Measurements from ENCODE around the gene TFEC. TPM values are rescaled to one million over a fixed set of nuclear protein-coding genes. Genes with fewer than 3 reads are reported as not detected.
"Not testable (repeated sequence)": the region's sequence is repeated elsewhere in the genome, so short reads cannot be mapped to it uniquely, and the experiment has no call there.

The TFEC gene
- total RNA-seq, 1 experiment from 2014 or later: not detected

DNA sequence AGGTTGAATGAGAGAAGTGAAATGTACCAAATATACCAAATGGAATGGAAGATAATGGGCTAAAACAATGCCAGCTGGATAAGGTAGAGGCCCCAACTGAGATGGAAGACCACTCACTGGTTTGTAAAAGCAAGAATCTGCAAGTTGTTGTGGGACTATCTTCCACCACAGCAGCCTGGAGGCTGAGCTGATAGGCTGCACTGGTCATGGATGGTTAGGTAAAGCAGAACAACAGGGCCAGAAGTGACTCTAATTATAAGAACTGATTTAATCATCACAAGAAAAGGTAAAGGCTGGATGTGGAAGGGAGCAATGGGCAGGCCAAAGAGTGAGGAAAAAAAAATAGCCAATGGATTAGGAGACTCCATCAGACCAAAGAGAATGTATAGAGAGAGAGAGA, 11.8 kb downstream of the TFEC start:
- Histone ChIP-seq H3K4me1 (ENCODE audit: low read length) (no peaks in the 10 kb centered on the region), H3K9me2 (replicated peaks; ENCODE audit: insufficient read depth, low read length) (no peaks in the 10 kb centered on the region), H3K9me3 (ENCODE audit: low read length) (peaks cover 14% of the 10 kb centered on the region), H3K27me3 (ENCODE audit: low read length) (no peaks in the 10 kb centered on the region), H3K4me2 (ENCODE audit: low read depth, low read length, poor library complexity, severe bottlenecking) (no peak overlapping the region), H3K79me2 (ENCODE audit: low read length) (no peaks in the 10 kb centered on the region), H3K36me3 (ENCODE audit: insufficient read depth, low read length) (no peaks in the 10 kb centered on the region), H3K27ac (ENCODE audit: low read length) (no peak overlapping the region), H3K9ac (ENCODE audit: low read length) (no peak overlapping the region), H4K20me1 (ENCODE audit: insufficient read depth, low read depth, low read length) (no peaks in the 10 kb centered on the region), H2AFZ (ENCODE audit: low read length) (no peak overlapping the region), H3K4me3 (ENCODE audit: low read length) (no peak overlapping the region)
- DNase-seq: no peak

- H3K9me3 ChIP-seq (ENCODE audit: low read length): peaks cover 8% of the 10 kb centered on the region; the same call in 1 of the 2 replicates
- H3K36me3 ChIP-seq (ENCODE audit: insufficient read depth, low read length): no peaks in the 10 kb centered on the region
- H3K79me2 ChIP-seq (ENCODE audit: low read length): no peaks in the 10 kb centered on the region
- no peak overlapping the region for H3K4me2 ChIP-seq (ENCODE audit: low read depth, low read length, poor library complexity, severe bottlenecking)
- no peaks in the 10 kb centered on the region for H3K27me3 ChIP-seq (ENCODE audit: low read length)
- H3K4me3 ChIP-seq (ENCODE audit: low read length): no peak overlapping the region
- no peak overlapping the region for H2AFZ ChIP-seq (ENCODE audit: low read length)
- no peak overlapping the region for H3K9ac ChIP-seq (ENCODE audit: low read length)
- H3K27ac ChIP-seq (ENCODE audit: low read length): no peak overlapping the region
- no peaks in the 10 kb centered on the region for H4K20me1 ChIP-seq (ENCODE audit: insufficient read depth, low read depth, low read length)
- H3K4me1 ChIP-seq (ENCODE audit: low read length): no peaks in the 10 kb centered on the region
- no peak for DNase-seq
- no peaks in the 10 kb centered on the region for H3K9me2 ChIP-seq (replicated peaks; ENCODE audit: insufficient read depth, low read length)
Observed at GRCh38 chr7:116013675-116014074, 16.9 kb downstream of the TFEC start.

DNA sequence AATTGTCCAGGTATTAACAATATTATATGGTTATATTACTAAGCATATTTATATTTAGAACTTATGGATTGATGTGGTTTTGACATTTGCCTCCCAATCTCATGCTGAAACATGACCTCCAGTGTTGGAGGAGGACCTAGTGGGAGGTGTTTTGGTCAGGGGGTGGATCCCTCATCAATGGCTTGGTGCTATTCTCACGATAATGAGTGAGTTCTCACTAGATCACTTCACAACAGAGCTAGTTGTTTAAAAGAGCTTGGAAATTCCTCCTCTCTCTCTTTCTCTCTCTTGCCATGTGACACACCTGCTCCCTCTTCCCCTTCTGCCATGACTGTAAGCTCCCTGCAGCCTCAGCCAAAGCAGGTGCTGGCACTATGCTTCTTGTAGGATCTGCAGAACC, 19.0 kb downstream of the TFEC start:
- no peak overlapping the region for H2AFZ ChIP-seq (ENCODE audit: low read length)
- H3K27ac ChIP-seq (ENCODE audit: low read length): no peak overlapping the region
- H3K9ac ChIP-seq (ENCODE audit: low read length): no peak overlapping the region
- no peak for DNase-seq
- no peak overlapping the region for H3K4me2 ChIP-seq (ENCODE audit: low read depth, low read length, poor library complexity, severe bottlenecking)
- no peaks in the 10 kb centered on the region for H3K27me3 ChIP-seq (ENCODE audit: low read length)
- H3K4me3 ChIP-seq (ENCODE audit: low read length): no peak overlapping the region
- no peaks in the 10 kb centered on the region for H3K4me1 ChIP-seq (ENCODE audit: low read length)
- no peaks in the 10 kb centered on the region for H3K36me3 ChIP-seq (ENCODE audit: insufficient read depth, low read length)
- no peaks in the 10 kb centered on the region for H3K79me2 ChIP-seq (ENCODE audit: low read length)
- H4K20me1 ChIP-seq (ENCODE audit: insufficient read depth, low read depth, low read length): no peaks in the 10 kb centered on the region
- peaks cover 8% of the 10 kb centered on the region; the same call in 1 of the 2 replicates for H3K9me3 ChIP-seq (ENCODE audit: low read length)
- no peaks in the 10 kb centered on the region for H3K9me2 ChIP-seq (replicated peaks; ENCODE audit: insufficient read depth, low read length)

DNA sequence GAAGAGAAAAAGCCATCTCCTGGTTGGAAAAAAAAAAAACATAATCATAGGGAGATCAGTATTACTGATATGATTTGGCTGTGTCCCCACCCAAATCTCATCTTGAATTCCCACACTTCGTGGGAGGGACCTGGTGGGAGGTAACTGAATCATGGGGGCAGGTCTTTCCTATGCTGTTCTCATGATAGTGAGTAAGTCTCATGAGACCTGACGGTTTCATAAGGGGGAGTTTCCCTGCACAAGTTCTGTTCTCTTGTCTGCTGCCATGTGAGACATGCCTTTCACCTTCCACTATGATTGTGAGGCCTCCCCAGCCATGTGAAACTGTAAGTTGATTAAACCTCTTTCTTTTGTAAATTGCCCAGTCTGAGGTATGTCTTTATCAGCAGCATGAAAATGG, 25.8 kb downstream of the TFEC start:
- not testable (repeated sequence) for H3K79me2 ChIP-seq (ENCODE audit: low read length); H3K4me1 ChIP-seq (ENCODE audit: low read length); H3K4me2 ChIP-seq (ENCODE audit: low read depth, low read length, poor library complexity, severe bottlenecking); H4K20me1 ChIP-seq (ENCODE audit: insufficient read depth, low read depth, low read length); H3K27ac ChIP-seq (ENCODE audit: low read length); H3K9me2 ChIP-seq (replicated peaks; ENCODE audit: insufficient read depth, low read length); H3K4me3 ChIP-seq (ENCODE audit: low read length); H2AFZ ChIP-seq (ENCODE audit: low read length); H3K9ac ChIP-seq (ENCODE audit: low read length); H3K27me3 ChIP-seq (ENCODE audit: low read length); H3K36me3 ChIP-seq (ENCODE audit: insufficient read depth, low read length); DNase-seq
- H3K9me3 ChIP-seq (ENCODE audit: low read length): peaks cover 11% of the 10 kb centered on the region

GRCh38 chr7:115997221-115997620, 33.3 kb downstream of the TFEC start:
- no peaks in the 10 kb centered on the region for H3K9me2 ChIP-seq (replicated peaks; ENCODE audit: insufficient read depth, low read length)
- no peak for DNase-seq
- peaks cover 17% of the 10 kb centered on the region for H3K9me3 ChIP-seq (ENCODE audit: low read length)
- H3K4me3 ChIP-seq (ENCODE audit: low read length): no peak overlapping the region
- H3K4me1 ChIP-seq (ENCODE audit: low read length): no peaks in the 10 kb centered on the region
- no peak overlapping the region for H3K4me2 ChIP-seq (ENCODE audit: low read depth, low read length, poor library complexity, severe bottlenecking)
- no peak overlapping the region for H3K9ac ChIP-seq (ENCODE audit: low read length)
- H3K79me2 ChIP-seq (ENCODE audit: low read length): no peaks in the 10 kb centered on the region
- H2AFZ ChIP-seq (ENCODE audit: low read length): no peak overlapping the region
- no peaks in the 10 kb centered on the region for H3K36me3 ChIP-seq (ENCODE audit: insufficient read depth, low read length)
- H3K27ac ChIP-seq (ENCODE audit: low read length): no peak overlapping the region
- no peaks in the 10 kb centered on the region for H3K27me3 ChIP-seq (ENCODE audit: low read length)
- H4K20me1 ChIP-seq (ENCODE audit: insufficient read depth, low read depth, low read length): no peaks in the 10 kb centered on the region

DNA sequence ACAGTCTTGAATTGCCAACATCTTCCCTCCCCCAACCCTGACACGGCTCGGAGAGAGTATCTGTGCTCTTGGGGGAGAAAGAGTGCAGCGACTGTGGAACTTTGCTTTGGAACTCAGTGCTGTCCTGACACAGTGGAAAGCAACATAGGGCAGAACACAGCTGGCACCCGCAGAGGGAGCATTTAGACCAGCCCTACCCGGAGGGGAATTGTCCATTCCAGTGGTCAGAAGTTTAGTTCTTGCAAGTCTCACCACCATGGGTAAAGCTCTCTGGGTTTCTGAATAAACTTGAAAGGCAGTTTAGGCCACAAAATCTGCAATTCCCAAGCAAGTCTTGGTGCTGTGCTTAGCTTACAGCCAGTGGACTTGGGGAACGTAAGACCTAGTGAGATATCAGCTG, 34.9 kb downstream of the TFEC start:
- no peaks in the 10 kb centered on the region for H3K9me2 ChIP-seq (replicated peaks; ENCODE audit: insufficient read depth, low read length)
- H3K9ac ChIP-seq (ENCODE audit: low read length): no peak overlapping the region
- H3K27me3 ChIP-seq (ENCODE audit: low read length): no peaks in the 10 kb centered on the region
- peaks cover 11% of the 10 kb centered on the region for H3K9me3 ChIP-seq (ENCODE audit: low read length)
- no peak overlapping the region for H2AFZ ChIP-seq (ENCODE audit: low read length)
- H3K27ac ChIP-seq (ENCODE audit: low read length): no peak overlapping the region
- H3K36me3 ChIP-seq (ENCODE audit: insufficient read depth, low read length): no peaks in the 10 kb centered on the region
- no peak overlapping the region for H3K4me3 ChIP-seq (ENCODE audit: low read length)
- DNase-seq: no peak
- H3K4me2 ChIP-seq (ENCODE audit: low read depth, low read length, poor library complexity, severe bottlenecking): no peak overlapping the region
- H3K4me1 ChIP-seq (ENCODE audit: low read length): no peaks in the 10 kb centered on the region
- no peaks in the 10 kb centered on the region for H3K79me2 ChIP-seq (ENCODE audit: low read length)
- H4K20me1 ChIP-seq (ENCODE audit: insufficient read depth, low read depth, low read length): no peaks in the 10 kb centered on the region

DNA sequence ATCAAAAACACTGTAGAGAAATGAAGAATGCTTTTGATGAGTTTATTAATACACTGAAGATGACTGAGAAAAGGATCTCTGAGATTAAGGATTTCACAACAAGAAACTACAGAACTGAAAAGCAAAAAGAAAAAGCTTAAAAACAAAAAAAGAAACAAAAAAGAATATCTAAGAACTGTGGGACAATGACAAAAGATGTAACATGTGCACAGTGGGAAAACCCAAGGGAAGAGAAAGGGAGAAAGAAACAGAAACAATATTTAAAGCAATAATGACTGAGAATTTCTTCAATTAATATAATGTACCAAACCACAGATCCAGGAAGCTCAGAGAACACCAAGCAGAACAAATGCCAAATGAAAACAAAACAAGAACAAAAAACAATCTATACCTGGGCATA, 42.2 kb downstream of the TFEC start:
- Histone ChIP-seq H4K20me1 (ENCODE audit: insufficient read depth, low read depth, low read length) (no peaks in the 10 kb centered on the region), H3K27ac (ENCODE audit: low read length) (no peak overlapping the region), H3K9me2 (replicated peaks; ENCODE audit: insufficient read depth, low read length) (no peaks in the 10 kb centered on the region), H3K79me2 (ENCODE audit: low read length) (no peaks in the 10 kb centered on the region), H3K4me3 (ENCODE audit: low read length) (no peak overlapping the region), H2AFZ (ENCODE audit: low read length) (no peak overlapping the region), H3K4me2 (ENCODE audit: low read depth, low read length, poor library complexity, severe bottlenecking) (no peak overlapping the region), H3K27me3 (ENCODE audit: low read length) (no peaks in the 10 kb centered on the region), H3K4me1 (ENCODE audit: low read length) (no peaks in the 10 kb centered on the region), H3K36me3 (ENCODE audit: insufficient read depth, low read length) (no peaks in the 10 kb centered on the region), H3K9me3 (ENCODE audit: low read length) (peaks cover 3% of the 10 kb centered on the region; the same call in 1 of the 2 replicates), H3K9ac (ENCODE audit: low read length) (no peak overlapping the region)
- DNase-seq: no peak

- no peaks in the 10 kb centered on the region for H3K9me2 ChIP-seq (replicated peaks; ENCODE audit: insufficient read depth, low read length)
- H3K9ac ChIP-seq (ENCODE audit: low read length): no peak overlapping the region
- no peaks in the 10 kb centered on the region for H3K4me1 ChIP-seq (ENCODE audit: low read length)
- no peaks in the 10 kb centered on the region for H3K27me3 ChIP-seq (ENCODE audit: low read length)
- no peak overlapping the region for H2AFZ ChIP-seq (ENCODE audit: low read length)
- H3K27ac ChIP-seq (ENCODE audit: low read length): no peak overlapping the region
- DNase-seq: no peak
- H3K9me3 ChIP-seq (ENCODE audit: low read length): peaks cover 3% of the 10 kb centered on the region; the same call in 1 of the 2 replicates
- H3K79me2 ChIP-seq (ENCODE audit: low read length): no peaks in the 10 kb centered on the region
- H3K36me3 ChIP-seq (ENCODE audit: insufficient read depth, low read length): no peaks in the 10 kb centered on the region
- no peak overlapping the region for H3K4me3 ChIP-seq (ENCODE audit: low read length)
- no peaks in the 10 kb centered on the region for H4K20me1 ChIP-seq (ENCODE audit: insufficient read depth, low read depth, low read length)
- H3K4me2 ChIP-seq (ENCODE audit: low read depth, low read length, poor library complexity, severe bottlenecking): no peak overlapping the region
Observed at GRCh38 chr7:115987486-115987885, 43.1 kb downstream of the TFEC start.

DNA sequence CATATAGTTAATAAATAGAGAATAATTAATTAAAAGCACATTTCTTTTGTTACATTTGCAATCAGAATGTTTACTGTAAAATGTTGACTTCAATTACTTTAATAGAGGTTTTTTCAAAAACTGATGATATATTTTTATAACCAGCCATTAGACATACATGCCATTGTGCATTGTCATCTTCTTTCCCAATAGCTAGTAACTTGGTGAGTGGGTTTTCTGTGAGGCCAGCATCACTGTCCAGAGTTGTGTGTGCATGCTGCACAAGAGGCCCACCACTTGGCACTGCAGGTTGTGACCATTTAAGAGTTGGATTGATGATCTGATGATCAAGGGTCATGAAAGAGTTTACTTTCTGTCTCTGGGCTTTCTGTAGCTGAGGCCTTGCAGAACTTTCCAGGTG, 46.5 kb downstream of the TFEC start:
- Histone ChIP-seq H3K4me2 (ENCODE audit: low read depth, low read length, poor library complexity, severe bottlenecking) (no peak overlapping the region), H3K36me3 (ENCODE audit: insufficient read depth, low read length) (no peaks in the 10 kb centered on the region), H3K9me2 (replicated peaks; ENCODE audit: insufficient read depth, low read length) (no peaks in the 10 kb centered on the region), H3K27me3 (ENCODE audit: low read length) (no peaks in the 10 kb centered on the region), H3K27ac (ENCODE audit: low read length) (no peak overlapping the region), H3K9me3 (ENCODE audit: low read length) (peaks cover 3% of the 10 kb centered on the region; the same call in 1 of the 2 replicates), H3K9ac (ENCODE audit: low read length) (no peak overlapping the region), H3K79me2 (ENCODE audit: low read length) (no peaks in the 10 kb centered on the region), H3K4me1 (ENCODE audit: low read length) (no peaks in the 10 kb centered on the region), H4K20me1 (ENCODE audit: insufficient read depth, low read depth, low read length) (no peaks in the 10 kb centered on the region), H2AFZ (ENCODE audit: low read length) (no peak overlapping the region), H3K4me3 (ENCODE audit: low read length) (no peak overlapping the region)
- DNase-seq: no peak

All from Karpas-422 (cell line).